ENCODE measurements around the gene MIF. TPM values are rescaled to one million over a fixed set of nuclear protein-coding genes. Genes with fewer than 3 reads are reported as not detected.
"Not testable (repeated sequence)": the region's sequence is repeated elsewhere in the genome, so short reads cannot be mapped to it uniquely, and the experiment has no call there.

Gene MIF
- total RNA-seq, 1 experiment from 2014 or later, result 296 TPM

DNA sequence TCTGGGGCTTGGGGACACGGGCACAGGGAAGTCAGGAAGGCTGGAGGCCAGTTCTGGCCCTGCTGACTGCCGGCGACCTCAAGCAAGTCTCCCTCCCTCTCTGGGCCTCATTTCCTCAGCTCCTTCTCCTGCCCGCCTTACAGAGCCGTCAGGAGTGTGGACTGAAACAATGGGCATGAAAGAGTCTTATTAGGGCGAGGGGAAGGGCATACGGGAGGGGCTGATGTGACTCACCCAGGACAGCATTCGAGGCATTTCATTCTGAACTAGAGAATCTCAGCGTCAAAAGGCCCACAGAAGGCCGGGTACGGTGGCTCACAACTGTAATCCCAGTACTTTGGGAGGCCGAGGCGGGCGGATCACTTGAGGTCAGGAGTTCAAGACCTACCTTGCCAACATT, 46.0 kb downstream of the MIF start:
- not testable (repeated sequence) for DNase-seq (ENCODE audit: low read depth)

Other genes with a start within 250 kb of the MIF start
- gene RGL4, start 203.4 kb upstream of the MIF start, total RNA-seq (2014; rRNA removed; shearing (Covaris generic)), result not detected in 2 replicates
- gene ZNF70, start 143.3 kb upstream of the MIF start, total RNA-seq (2014; rRNA removed; shearing (Covaris generic)), result 2.1 and 3.1 TPM in 2 replicates
- gene VPREB3, start 140.0 kb upstream of the MIF start, total RNA-seq (2014; rRNA removed; shearing (Covaris generic)), result not detected in 2 replicates
- gene C22orf15, start 131.4 kb upstream of the MIF start, total RNA-seq (2014; rRNA removed; shearing (Covaris generic)), result not detected in 2 replicates
- gene CHCHD10, start 126.4 kb upstream of the MIF start, total RNA-seq (2014; rRNA removed; shearing (Covaris generic)), result 3.5 and 31.6 TPM in 2 replicates
- 0.34 and 4.2 TPM in 2 replicates for gene MMP11, start 121.5 kb upstream of the MIF start, total RNA-seq (2014; rRNA removed; shearing (Covaris generic))
- gene SMARCB1, start 107.4 kb upstream of the MIF start, total RNA-seq (2014; rRNA removed; shearing (Covaris generic)), result 125 and 144 TPM in 2 replicates
- gene DERL3, start 55.4 kb upstream of the MIF start, total RNA-seq (2014; rRNA removed; shearing (Covaris generic)), result 0.24 and 0.57 TPM in 2 replicates
- gene SLC2A11, start 36.5 kb upstream of the MIF start, total RNA-seq (2014; rRNA removed; shearing (Covaris generic)), result 6.0 and 7.4 TPM in 2 replicates
- 0.68 and 0.91 TPM in 2 replicates for gene GSTT2B, start 66.8 kb downstream of the MIF start, total RNA-seq (2014; rRNA removed; shearing (Covaris generic))
- gene DDTL, start 72.5 kb downstream of the MIF start, total RNA-seq (2014; rRNA removed; shearing (Covaris generic)), result 0.11 and 1.1 TPM in 2 replicates
- 113 and 133 TPM in 2 replicates for gene DDT, start 80.1 kb downstream of the MIF start, total RNA-seq (2014; rRNA removed; shearing (Covaris generic))
- not detected in 2 replicates for gene GSTT2, start 85.8 kb downstream of the MIF start, total RNA-seq (2014; rRNA removed; shearing (Covaris generic))
- not detected in 2 replicates for gene GSTT4, start 111.1 kb downstream of the MIF start, total RNA-seq (2014; rRNA removed; shearing (Covaris generic))
- gene CABIN1, start 116.9 kb downstream of the MIF start, total RNA-seq (2014; rRNA removed; shearing (Covaris generic)), result 21.2 and 28.2 TPM in 2 replicates

All from Daoy (cell line).